HL-60 (cell line): ENCODE data around the gene MAP3K14.

Experiments
- CTCF ChIP-seq: IDR thresholded peaks from one replicate; pipeline ENCODE4 v1.5.1; 2011; ENCODE audit warnings: low read length, control low read depth, inconsistent platforms; ENCODE audit not compliant: insufficient read depth
- GABPA ChIP-seq: IDR thresholded peaks from 2 replicates; pipeline ENCODE4 v1.6.1; 2012; ENCODE audit warnings: low read depth
- POLR2AphosphoS5 ChIP-seq: IDR thresholded peaks from 2 replicates; pipeline ENCODE4 v1.6.1; 2012; ENCODE audit warnings: low read depth

- TF ChIP-seq CTCF (no peak), GABPA (no peak), POLR2AphosphoS5 (no peak)
Measured at GRCh38 chr17:45363498-45363897, 46.7 kb upstream of the MAP3K14 start.
